ENCODE results near the gene USP48.

Gene USP48

DNA sequence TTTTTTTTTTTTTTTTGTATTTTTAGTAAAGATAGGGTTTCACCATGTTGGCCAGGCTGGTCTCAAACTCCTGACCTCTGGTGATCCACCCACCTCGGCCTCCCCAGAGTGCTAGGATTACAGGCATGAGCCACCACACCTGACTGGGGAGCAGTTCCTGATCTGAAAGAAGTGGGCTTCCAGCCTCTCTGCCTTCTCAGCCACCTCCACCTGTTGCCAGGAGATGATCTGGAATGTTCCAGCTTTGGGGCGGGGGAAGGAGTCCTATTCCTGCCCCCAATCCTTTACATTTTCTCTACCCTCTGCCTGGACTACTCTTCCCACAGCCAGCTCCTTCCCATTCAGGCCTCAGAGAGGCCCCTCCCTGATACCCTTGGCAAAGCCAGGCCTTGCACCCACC lies 141.9 kb downstream of the USP48 start:
- Histone ChIP-seq H4K20me1 (ENCODE audit: insufficient read depth, low read length) (no peaks in the 10 kb centered on the region), H3K27ac (ENCODE audit: low read length) (no peak overlapping the region), H3K4me2 (ENCODE audit: low read depth, low read length) (no peak overlapping the region), H3K27me3 (replicated peaks; ENCODE audit: insufficient read depth, low read length) (peaks cover 61% of the 10 kb centered on the region), H3K9me3 (replicated peaks; ENCODE audit: insufficient read depth, low read length) (no peaks in the 10 kb centered on the region), H3K36me3 (replicated peaks; ENCODE audit: insufficient read depth, low read length) (no peaks in the 10 kb centered on the region), H3K4me3 (ENCODE audit: low read length) (no peak overlapping the region), H3K9me2 (replicated peaks; ENCODE audit: insufficient read depth, low read length) (no peaks in the 10 kb centered on the region), H3K9ac (ENCODE audit: low read length) (no peak overlapping the region), H3K4me1 (ENCODE audit: low read length) (no peaks in the 10 kb centered on the region), H3F3A (ENCODE audit: insufficient read depth, low read length) (no peaks in the 10 kb centered on the region), H3K79me2 (ENCODE audit: low read length) (no peaks in the 10 kb centered on the region), H2AFZ (ENCODE audit: low read length) (no peak overlapping the region)
- TF ChIP-seq EZH2 (optimal IDR thresholded peaks at IDR 0.05; ENCODE audit: low read depth, low read length) (no peak), CTCF (IDR thresholded peaks at IDR 0.05; ENCODE audit: low read length) (no peak), EZH2phosphoT487 (IDR thresholded peaks at IDR 0.05; ENCODE audit: low read length) (no peak)
- DNase-seq, result no peak

DNA sequence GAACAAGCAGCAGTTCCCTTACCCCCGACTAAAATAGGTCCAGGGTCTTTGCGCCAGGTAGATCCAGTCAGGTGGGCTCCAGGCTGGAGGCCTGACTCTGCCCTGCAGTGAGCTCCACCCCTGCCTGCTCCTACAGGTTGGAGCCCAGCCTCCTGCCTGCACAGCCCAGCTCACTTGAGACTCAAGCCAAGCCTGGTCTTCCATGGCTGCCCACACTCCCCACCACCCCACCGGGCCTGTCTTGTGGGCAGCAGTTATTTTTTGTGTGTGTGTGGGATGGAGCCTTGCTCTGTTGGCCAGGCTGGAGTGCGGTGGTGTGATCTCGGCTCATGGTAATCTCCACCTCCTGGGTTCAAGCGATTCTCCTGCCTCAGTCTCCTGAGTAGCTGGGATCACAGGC lies 142.3 kb downstream of the USP48 start:
- Histone ChIP-seq H3K36me3 (replicated peaks; ENCODE audit: insufficient read depth, low read length) (no peaks in the 10 kb centered on the region), H3K9ac (ENCODE audit: low read length) (no peak overlapping the region), H4K20me1 (ENCODE audit: insufficient read depth, low read length) (no peaks in the 10 kb centered on the region), H2AFZ (ENCODE audit: low read length) (no peak overlapping the region), H3K9me2 (replicated peaks; ENCODE audit: insufficient read depth, low read length) (no peaks in the 10 kb centered on the region), H3K4me3 (ENCODE audit: low read length) (no peak overlapping the region), H3K79me2 (ENCODE audit: low read length) (no peaks in the 10 kb centered on the region), H3F3A (ENCODE audit: insufficient read depth, low read length) (no peaks in the 10 kb centered on the region), H3K27ac (ENCODE audit: low read length) (no peak overlapping the region), H3K9me3 (replicated peaks; ENCODE audit: insufficient read depth, low read length) (no peaks in the 10 kb centered on the region), H3K4me1 (ENCODE audit: low read length) (no peaks in the 10 kb centered on the region), H3K27me3 (replicated peaks; ENCODE audit: insufficient read depth, low read length) (peaks cover 66% of the 10 kb centered on the region), H3K4me2 (ENCODE audit: low read depth, low read length) (no peak overlapping the region)
- DNase-seq, result no peak
- TF ChIP-seq EZH2phosphoT487 (IDR thresholded peaks at IDR 0.05; ENCODE audit: low read length), result no peak
- no peak for TF ChIP-seq EZH2 (optimal IDR thresholded peaks at IDR 0.05; ENCODE audit: low read depth, low read length)

DNA sequence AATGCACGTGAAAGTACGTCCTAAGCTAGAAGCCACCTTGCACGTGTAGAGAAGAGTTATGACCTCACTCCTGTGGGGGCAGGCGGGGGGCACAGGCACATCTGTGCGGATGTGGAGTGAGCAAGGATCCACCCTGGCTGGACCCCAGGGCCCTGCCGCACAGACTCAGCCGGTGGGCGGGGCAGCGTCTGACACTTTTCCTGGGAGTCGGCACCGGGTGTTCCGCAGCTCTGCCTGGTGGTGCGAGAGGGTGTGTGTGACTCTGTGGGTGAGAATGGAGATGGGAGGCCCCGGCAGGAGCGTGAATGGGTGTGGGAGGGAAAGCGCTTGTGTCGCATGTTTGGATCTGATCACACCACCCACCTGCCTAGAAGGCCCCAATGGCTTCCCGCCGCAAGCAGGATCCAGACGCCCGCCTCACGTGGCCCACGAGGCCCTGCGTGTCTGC lies 143.3 kb downstream of the USP48 start:
- DNase-seq, result no peak
- Histone ChIP-seq H4K20me1 (ENCODE audit: insufficient read depth, low read length) (no peaks in the 10 kb centered on the region), H3K27me3 (replicated peaks; ENCODE audit: insufficient read depth, low read length) (peaks cover 73% of the 10 kb centered on the region), H3K9me3 (replicated peaks; ENCODE audit: insufficient read depth, low read length) (no peaks in the 10 kb centered on the region), H3K27ac (ENCODE audit: low read length) (no peak overlapping the region), H3K4me1 (ENCODE audit: low read length) (no peaks in the 10 kb centered on the region), H3K79me2 (ENCODE audit: low read length) (no peaks in the 10 kb centered on the region), H3K36me3 (replicated peaks; ENCODE audit: insufficient read depth, low read length) (no peaks in the 10 kb centered on the region), H3K4me2 (ENCODE audit: low read depth, low read length) (no peak overlapping the region), H3F3A (ENCODE audit: insufficient read depth, low read length) (no peaks in the 10 kb centered on the region), H2AFZ (ENCODE audit: low read length) (no peak overlapping the region), H3K9ac (ENCODE audit: low read length) (no peak overlapping the region), H3K9me2 (replicated peaks; ENCODE audit: insufficient read depth, low read length) (no peaks in the 10 kb centered on the region), H3K4me3 (ENCODE audit: low read length) (no peak overlapping the region)
- TF ChIP-seq CTCF (IDR thresholded peaks at IDR 0.05; ENCODE audit: low read length), result no peak
- no peak for TF ChIP-seq EZH2 (optimal IDR thresholded peaks at IDR 0.05; ENCODE audit: low read depth, low read length)
- TF ChIP-seq EZH2phosphoT487 (IDR thresholded peaks at IDR 0.05; ENCODE audit: low read length), result no peak

- H3K79me2 ChIP-seq (ENCODE audit: low read length), result no peaks in the 10 kb centered on the region
- TF ChIP-seq EZH2 (optimal IDR thresholded peaks at IDR 0.05; ENCODE audit: low read depth, low read length), result no peak
- no peak for TF ChIP-seq CTCF (IDR thresholded peaks at IDR 0.05; ENCODE audit: low read length)
- no peak for TF ChIP-seq EZH2phosphoT487 (IDR thresholded peaks at IDR 0.05; ENCODE audit: low read length)
- no peak overlapping the region for H3K9ac ChIP-seq (ENCODE audit: low read length)
- H3K9me2 ChIP-seq (replicated peaks; ENCODE audit: insufficient read depth, low read length), result no peaks in the 10 kb centered on the region
- no peak overlapping the region for H3K27ac ChIP-seq (ENCODE audit: low read length)
- no peak overlapping the region for H3K4me2 ChIP-seq (ENCODE audit: low read depth, low read length)
- no peaks in the 10 kb centered on the region for H3K9me3 ChIP-seq (replicated peaks; ENCODE audit: insufficient read depth, low read length)
- H3K4me3 ChIP-seq (ENCODE audit: low read length), result no peak overlapping the region
- H3K36me3 ChIP-seq (replicated peaks; ENCODE audit: insufficient read depth, low read length), result no peaks in the 10 kb centered on the region
- no peaks in the 10 kb centered on the region for H3K4me1 ChIP-seq (ENCODE audit: low read length)
- DNase-seq, result no peak
- H2AFZ ChIP-seq (ENCODE audit: low read length), result no peak overlapping the region
- H4K20me1 ChIP-seq (ENCODE audit: insufficient read depth, low read length), result no peaks in the 10 kb centered on the region
- peaks cover 74% of the 10 kb centered on the region for H3K27me3 ChIP-seq (replicated peaks; ENCODE audit: insufficient read depth, low read length)
- H3F3A ChIP-seq (ENCODE audit: insufficient read depth, low read length), result no peaks in the 10 kb centered on the region
These were observed 144.2 kb downstream of the USP48 start for GRCh38 chr1:21638531-21639341.
